ENCODE measurements around the gene RGS3. TPM values are rescaled to one million over a fixed set of nuclear protein-coding genes. Genes with fewer than 3 reads are reported as not detected.

The RGS3 gene
- total RNA-seq, 2 donors from 2014 or later = 170 to 202 TPM

DNA sequence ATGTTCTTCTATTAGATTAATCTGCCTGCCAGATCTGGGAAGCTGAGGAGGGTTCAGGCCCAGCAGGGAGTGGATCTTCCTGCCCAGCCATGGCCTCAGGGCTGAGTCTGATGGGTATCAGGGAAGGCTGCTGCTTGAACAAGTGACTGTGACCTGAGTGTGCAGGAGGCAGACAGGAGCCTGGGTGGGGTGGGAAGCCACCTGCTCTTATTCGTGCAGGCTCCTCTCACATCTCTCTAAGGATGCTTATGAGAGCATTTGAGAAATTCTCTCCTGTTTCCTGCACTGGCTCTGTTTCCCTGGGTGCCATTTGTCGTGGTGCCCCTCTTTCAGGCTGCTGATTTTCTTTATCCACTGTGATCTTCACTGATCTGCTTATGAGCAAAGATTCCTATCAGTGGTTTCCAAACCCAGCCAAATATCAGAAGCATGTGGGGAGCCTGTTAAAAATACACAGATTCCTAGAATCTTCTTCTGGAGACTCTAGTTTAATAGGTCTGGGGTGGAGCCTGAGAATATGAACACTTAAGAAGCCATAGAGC, 2.1 kb downstream of the RGS3 start:
- Histone ChIP-seq H3K36me3 (no peaks in the 10 kb centered on the region), H3K4me3 (peak overlapping the region; percentile 85), H3K27me3 (replicated peaks; ENCODE audit: insufficient read depth) (no peaks in the 10 kb centered on the region), H3K4me1 (ENCODE audit: control insufficient read depth in 1 of 2, low read depth in 2 of 2) (peaks cover 9 to 50% of the 10 kb centered on the region in 2 donors), H3K9me3 (no peaks in the 10 kb centered on the region), H3K27ac (peak overlapping the region; percentile 84 to 94)
- ATAC-seq (ENCODE audit: insufficient number of reproducible peaks, low FRiP score, low read depth) (no peak), DNase-seq (ENCODE audit: low spot score) (no peak)
- TF ChIP-seq, protein P1, sequence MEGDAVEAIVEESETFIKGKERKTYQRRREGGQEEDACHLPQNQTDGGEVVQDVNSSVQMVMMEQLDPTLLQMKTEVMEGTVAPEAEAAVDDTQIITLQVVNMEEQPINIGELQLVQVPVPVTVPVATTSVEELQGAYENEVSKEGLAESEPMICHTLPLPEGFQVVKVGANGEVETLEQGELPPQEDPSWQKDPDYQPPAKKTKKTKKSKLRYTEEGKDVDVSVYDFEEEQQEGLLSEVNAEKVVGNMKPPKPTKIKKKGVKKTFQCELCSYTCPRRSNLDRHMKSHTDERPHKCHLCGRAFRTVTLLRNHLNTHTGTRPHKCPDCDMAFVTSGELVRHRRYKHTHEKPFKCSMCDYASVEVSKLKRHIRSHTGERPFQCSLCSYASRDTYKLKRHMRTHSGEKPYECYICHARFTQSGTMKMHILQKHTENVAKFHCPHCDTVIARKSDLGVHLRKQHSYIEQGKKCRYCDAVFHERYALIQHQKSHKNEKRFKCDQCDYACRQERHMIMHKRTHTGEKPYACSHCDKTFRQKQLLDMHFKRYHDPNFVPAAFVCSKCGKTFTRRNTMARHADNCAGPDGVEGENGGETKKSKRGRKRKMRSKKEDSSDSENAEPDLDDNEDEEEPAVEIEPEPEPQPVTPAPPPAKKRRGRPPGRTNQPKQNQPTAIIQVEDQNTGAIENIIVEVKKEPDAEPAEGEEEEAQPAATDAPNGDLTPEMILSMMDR (IDR thresholded peaks at IDR 0.05) = no peak

DNA sequence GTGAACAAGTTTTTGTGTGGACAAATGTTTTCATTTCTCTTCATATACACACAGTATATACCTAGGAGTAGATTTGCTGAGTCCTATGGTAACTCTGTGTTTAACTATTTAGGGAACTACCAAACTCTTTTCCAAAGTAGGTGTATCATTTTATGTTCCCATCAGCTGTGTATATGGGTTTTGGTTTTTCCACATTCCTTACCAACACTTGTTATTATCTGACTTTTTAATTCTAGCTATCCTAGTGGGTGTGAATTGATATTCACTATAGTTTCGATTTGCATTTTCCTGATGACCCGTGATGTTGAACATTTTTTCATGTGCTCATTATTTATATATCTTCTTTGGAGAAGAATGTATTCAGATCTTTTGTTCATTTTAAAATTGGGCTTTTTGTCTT, 3.7 kb downstream of the RGS3 start:
- peaks cover 21 to 64% of the 10 kb centered on the region in 2 donors for H3K4me1 ChIP-seq (ENCODE audit: control insufficient read depth in 1 of 2, low read depth in 2 of 2)
- TF ChIP-seq, protein P1 (IDR thresholded peaks at IDR 0.05) = no peak
- no peak overlapping the region for H3K4me3 ChIP-seq
- H3K27me3 ChIP-seq (replicated peaks; ENCODE audit: insufficient read depth) = no peaks in the 10 kb centered on the region
- DNase-seq (ENCODE audit: low spot score) = no peak
- H3K27ac ChIP-seq = peak overlapping the region in 1 of 2 donors; percentile 94
- H3K36me3 ChIP-seq = no peaks in the 10 kb centered on the region
- H3K9me3 ChIP-seq = no peaks in the 10 kb centered on the region
- no peak for ATAC-seq (ENCODE audit: insufficient number of reproducible peaks, low FRiP score, low read depth)

DNA sequence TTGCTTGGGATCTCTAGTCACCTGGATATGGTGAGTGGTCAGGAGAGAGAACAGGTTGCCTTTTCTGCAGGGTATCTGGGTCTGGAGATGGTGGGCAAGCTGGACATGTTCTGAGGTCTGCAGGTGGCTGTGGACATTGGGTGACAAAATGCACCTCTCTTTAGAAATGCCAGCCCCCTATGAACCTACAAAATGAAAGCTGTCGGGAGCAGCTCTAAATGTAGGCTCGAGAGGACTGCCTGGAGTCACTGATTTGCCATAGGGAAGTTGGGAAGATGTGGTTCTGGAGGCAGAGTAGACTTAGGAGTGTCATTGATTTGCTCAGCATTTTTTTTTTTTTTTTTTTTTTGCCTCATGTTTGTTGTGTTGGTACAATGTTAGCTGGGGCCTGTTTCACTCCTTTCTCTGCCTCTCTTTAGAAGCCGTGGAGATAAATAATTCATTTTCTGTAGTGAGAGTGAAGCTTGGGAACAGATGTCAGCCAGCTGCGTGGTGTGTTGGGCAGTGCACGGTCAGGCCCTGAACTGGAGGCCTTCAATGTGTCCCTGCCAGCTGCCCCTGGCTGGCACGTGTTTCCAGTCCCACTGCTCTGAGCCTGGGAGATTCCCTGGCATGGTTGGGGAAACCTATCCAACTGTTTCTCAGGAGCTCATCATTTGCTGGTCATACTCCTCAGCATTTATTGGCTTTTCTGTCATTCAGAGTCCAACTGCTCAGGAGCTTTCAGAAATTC, 5.4 kb downstream of the RGS3 start:
- peaks cover 18 to 65% of the 10 kb centered on the region in 2 donors for H3K4me1 ChIP-seq (ENCODE audit: control insufficient read depth in 1 of 2, low read depth in 2 of 2)
- no peaks in the 10 kb centered on the region for H3K36me3 ChIP-seq
- ATAC-seq (ENCODE audit: insufficient number of reproducible peaks, low FRiP score, low read depth) (no peak), DNase-seq (ENCODE audit: low spot score) (no peak)
- H3K27ac ChIP-seq = peak overlapping the region; percentile 53 to 54
- TF ChIP-seq, protein P1 (IDR thresholded peaks at IDR 0.05) = no peak
- H3K4me3 ChIP-seq = no peak overlapping the region
- no peaks in the 10 kb centered on the region for H3K9me3 ChIP-seq
- no peaks in the 10 kb centered on the region for H3K27me3 ChIP-seq (replicated peaks; ENCODE audit: insufficient read depth)

DNA sequence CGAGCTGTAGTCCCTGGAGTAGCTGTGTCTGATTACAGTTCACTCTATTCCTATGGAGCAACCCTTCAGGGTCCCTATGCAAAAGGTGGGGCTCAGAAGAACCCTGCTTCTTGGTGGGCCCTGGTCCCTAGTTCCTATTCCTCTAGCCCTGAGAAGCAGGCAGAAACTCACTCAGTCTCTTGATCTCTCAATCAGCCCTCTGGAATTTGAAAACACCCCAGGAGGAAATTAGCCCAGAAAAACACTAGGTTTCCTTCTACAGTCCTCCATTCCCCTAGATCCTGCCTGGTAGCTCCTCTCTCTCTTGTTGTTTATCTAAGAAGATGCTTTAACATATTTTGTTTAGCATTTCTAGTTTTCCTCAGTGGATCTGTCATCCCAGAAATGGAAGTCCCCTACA, 7.6 kb downstream of the RGS3 start:
- no peaks in the 10 kb centered on the region for H3K27me3 ChIP-seq (replicated peaks; ENCODE audit: insufficient read depth)
- H3K4me1 ChIP-seq (ENCODE audit: control insufficient read depth in 1 of 2, low read depth in 2 of 2) = peaks cover 18 to 68% of the 10 kb centered on the region in 2 donors
- H3K27ac ChIP-seq = peak overlapping the region; percentile 73 to 83
- TF ChIP-seq, protein P1 (IDR thresholded peaks at IDR 0.05) = no peak
- DNase-seq (ENCODE audit: low spot score) = no peak
- peaks cover 2% of the 10 kb centered on the region for H3K36me3 ChIP-seq
- no peak for ATAC-seq (ENCODE audit: insufficient number of reproducible peaks, low FRiP score, low read depth)
- peak overlapping the region; percentile 8 for H3K4me3 ChIP-seq
- H3K9me3 ChIP-seq = no peaks in the 10 kb centered on the region

DNA sequence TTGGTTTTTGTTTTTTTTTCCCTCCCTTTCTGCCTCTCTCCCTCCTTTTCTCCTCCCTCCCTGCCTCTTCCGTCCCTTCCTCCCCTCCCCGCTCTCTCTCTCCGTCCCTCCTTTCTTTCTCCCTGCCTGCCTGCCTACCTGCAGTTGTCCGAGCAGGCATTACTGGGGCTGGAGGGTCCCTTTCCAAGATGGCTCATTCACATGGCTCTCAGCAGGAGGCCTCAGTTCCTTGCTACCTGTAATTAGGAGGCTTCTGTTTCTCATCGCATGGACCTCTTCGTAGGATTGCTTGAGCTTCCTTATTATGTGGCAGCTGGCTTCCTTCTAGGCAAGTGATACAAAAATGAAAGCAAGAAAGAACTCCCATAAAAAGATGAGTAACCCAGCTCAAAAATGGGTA, 8.0 kb downstream of the RGS3 start:
- H3K4me1 ChIP-seq (ENCODE audit: control insufficient read depth in 1 of 2, low read depth in 2 of 2) = peaks cover 18 to 64% of the 10 kb centered on the region in 2 donors

More for the DNA sequence above, 8.0 kb downstream of the RGS3 start:
- peak overlapping the region; percentile 73 to 83 for H3K27ac ChIP-seq
- TF ChIP-seq, protein P1 (IDR thresholded peaks at IDR 0.05) = no peak
- H3K36me3 ChIP-seq = peaks cover 3% of the 10 kb centered on the region
- H3K27me3 ChIP-seq (replicated peaks; ENCODE audit: insufficient read depth) = no peaks in the 10 kb centered on the region
- peak overlapping the region; percentile 8 for H3K4me3 ChIP-seq
- no peak for DNase-seq (ENCODE audit: low spot score)
- H3K9me3 ChIP-seq = no peaks in the 10 kb centered on the region
- ATAC-seq (ENCODE audit: insufficient number of reproducible peaks, low FRiP score, low read depth) = no peak

Data from thoracic aorta (tissue), 2 donors.